Measurements from ENCODE around the gene YIPF6. TPM values are rescaled to one million over a fixed set of nuclear protein-coding genes. Genes with fewer than 3 reads are reported as not detected.
"Not testable (repeated sequence)": the region's sequence is repeated elsewhere in the genome, so short reads cannot be mapped to it uniquely, and the experiment has no call there.

YIPF6 gene
- total RNA-seq: 10 to 100 TPM in 1 of 2 experiments, 1 to 10 TPM in 1; 8.2 to 18.1 TPM

GRCh38 chrX:68498508-68499379 is at the start of gene YIPF6:
YIPF6 (plus strand) TSS chrX:68499051; CDS start chrX:68499067, 16 bp downstream.
- H3K9me3 Mint-ChIP-seq (ENCODE audit: low read depth): no peaks in the 10 kb centered on the region
- peaks cover 4% of the 10 kb centered on the region for H3K27me3 Mint-ChIP-seq
- peak within 1 kb of the TSS; percentile 94 for H3K4me3 Mint-ChIP-seq
- H3K36me3 Mint-ChIP-seq (ENCODE audit: low read depth): peaks cover 9% of the 10 kb centered on the region
- ChIA-PET POLR2A (no interaction called here), CTCF (interaction anchor here (0.7 to 1.6 kb wide), 2 partner anchors 10 to 217 kb away, joined by 3 to 6 read pairs; no protein-coding TSS in a partner anchor)
- H3K4me1 Mint-ChIP-seq: peaks cover 31% of the 10 kb centered on the region
- intact Hi-C loops (cut with DNase I, micrococcal nuclease): no loop called here
- ATAC-seq (peak; percentile 84), DNase-seq (peak; percentile 80)
- peak within 1 kb of the TSS; percentile 98 for H3K27ac Mint-ChIP-seq

DNA sequence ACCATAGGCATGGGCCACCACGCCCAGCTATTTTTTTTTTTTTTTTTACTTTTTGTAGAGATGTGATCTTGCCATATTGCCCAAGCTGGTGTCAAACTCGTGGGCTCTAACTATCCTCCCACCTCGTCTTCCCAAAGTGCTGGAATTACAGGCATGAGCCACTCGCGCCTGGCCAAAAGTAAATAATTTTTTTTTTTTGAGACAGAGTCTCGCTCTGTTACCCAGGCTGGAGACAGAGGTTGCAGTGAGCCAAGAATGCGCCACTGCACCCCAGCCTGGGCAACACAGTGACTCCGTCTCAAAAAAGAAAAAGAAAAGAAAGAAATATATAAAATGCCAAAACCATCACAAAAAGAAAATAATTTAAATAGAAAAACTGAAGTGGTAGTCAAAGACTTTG is 47.1 kb upstream of the YIPF6 start:
- CTCF ChIA-PET: no interaction called here
- H3K27ac Mint-ChIP-seq: no peak overlapping the region
- no peaks in the 10 kb centered on the region for H3K9me3 Mint-ChIP-seq (ENCODE audit: low read depth)
- H3K4me1 Mint-ChIP-seq: no peaks in the 10 kb centered on the region
- no peaks in the 10 kb centered on the region for H3K36me3 Mint-ChIP-seq (ENCODE audit: low read depth)
- POLR2A ChIA-PET: no interaction called here
- ATAC-seq: no peak
- H3K27me3 Mint-ChIP-seq: no peaks in the 10 kb centered on the region
- intact Hi-C loops (cut with DNase I, micrococcal nuclease): no loop called here
- H3K4me3 Mint-ChIP-seq: no peak overlapping the region
- no peak for DNase-seq

DNA sequence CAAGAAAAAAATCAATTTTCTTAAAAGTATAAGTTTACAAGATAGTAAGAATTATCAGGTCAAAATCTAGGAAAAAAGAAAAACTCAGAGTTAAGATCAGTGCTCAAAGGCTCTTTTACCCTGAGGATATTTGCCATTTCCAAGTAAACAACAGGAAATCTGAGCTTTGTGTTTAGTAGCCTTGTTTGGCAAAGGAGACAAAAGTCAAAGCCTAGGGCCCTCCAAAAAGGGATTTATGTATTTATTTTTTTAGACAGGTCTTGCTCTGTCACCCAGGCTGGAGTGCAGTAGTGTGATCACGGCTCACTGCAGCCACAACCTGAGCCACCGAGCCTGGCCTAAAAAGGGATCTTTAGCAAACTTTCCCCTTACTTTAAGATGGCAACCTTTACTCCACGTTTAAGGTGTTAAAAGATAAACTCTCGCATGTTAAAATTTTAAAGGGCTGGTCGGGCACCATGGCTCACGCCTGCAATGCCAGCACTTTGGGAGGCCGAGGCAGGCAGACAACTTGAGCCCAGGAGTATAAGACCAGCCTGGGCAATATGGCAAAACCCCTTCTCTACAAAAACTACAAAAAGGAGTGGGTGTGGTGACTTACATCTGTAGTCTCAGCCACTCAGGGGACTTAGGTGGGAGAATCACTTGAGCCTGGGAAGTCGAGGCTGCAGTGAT is 44.2 kb upstream of the YIPF6 start:
- ATAC-seq (no peak), DNase-seq (no peak)
- no peaks in the 10 kb centered on the region for H3K9me3 Mint-ChIP-seq (ENCODE audit: low read depth)
- no peaks in the 10 kb centered on the region for H3K4me1 Mint-ChIP-seq
- no peak overlapping the region for H3K27ac Mint-ChIP-seq
- H3K36me3 Mint-ChIP-seq (ENCODE audit: low read depth): no peaks in the 10 kb centered on the region
- CTCF ChIA-PET: no interaction called here
- intact Hi-C loops (cut with DNase I, micrococcal nuclease): no loop called here
- POLR2A ChIA-PET: no interaction called here
- H3K27me3 Mint-ChIP-seq: no peaks in the 10 kb centered on the region
- H3K4me3 Mint-ChIP-seq: no peak overlapping the region

DNA sequence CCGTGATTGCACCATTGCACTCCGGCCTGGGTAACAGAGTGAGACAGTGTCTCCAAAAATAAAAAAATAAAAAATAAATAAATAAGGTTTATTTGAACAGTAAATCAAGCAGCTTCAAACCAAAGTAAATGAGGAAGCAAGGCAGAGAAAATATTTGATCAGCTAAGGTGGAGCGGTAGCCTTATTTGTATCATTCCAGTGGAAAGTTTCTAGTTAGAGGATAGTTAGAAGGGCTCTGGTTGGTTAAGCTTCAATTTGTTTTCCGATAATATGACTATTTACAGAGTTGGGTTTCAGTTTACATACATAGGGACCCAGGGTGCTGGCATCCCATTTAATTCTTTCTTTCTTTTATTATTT is 43.7 kb upstream of the YIPF6 start:
- no peaks in the 10 kb centered on the region for H3K9me3 Mint-ChIP-seq (ENCODE audit: low read depth)
- POLR2A ChIA-PET: no interaction called here
- H3K27ac Mint-ChIP-seq: no peak overlapping the region
- ATAC-seq: no peak
- no peak overlapping the region for H3K4me3 Mint-ChIP-seq
- DNase-seq: no peak
- no peaks in the 10 kb centered on the region for H3K27me3 Mint-ChIP-seq
- CTCF ChIA-PET: no interaction called here
- H3K36me3 Mint-ChIP-seq (ENCODE audit: low read depth): no peaks in the 10 kb centered on the region
- intact Hi-C loops (cut with DNase I, micrococcal nuclease): no loop called here
- H3K4me1 Mint-ChIP-seq: no peaks in the 10 kb centered on the region

DNA sequence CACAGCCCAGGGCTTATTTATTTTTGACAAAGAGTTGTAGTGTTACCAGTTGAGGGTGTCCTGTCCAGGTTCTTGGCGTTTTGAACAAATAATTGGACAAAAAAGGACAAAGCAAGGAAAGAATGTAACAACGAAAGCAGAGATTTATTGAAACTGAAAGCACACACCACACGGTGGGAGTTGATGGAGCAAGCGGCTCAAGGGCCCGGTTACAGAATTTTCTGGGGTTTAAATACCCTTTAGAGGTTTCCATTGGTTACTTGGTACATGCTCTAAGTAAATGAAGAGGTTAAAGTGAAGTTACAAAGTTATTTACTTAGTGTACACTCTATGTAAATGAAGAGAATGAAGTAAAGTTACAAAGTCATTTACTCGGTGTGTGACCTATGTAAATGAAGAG is 37.8 kb upstream of the YIPF6 start:
- DNase-seq (no peak), ATAC-seq (no peak)
- Mint-ChIP-seq H3K9me3 (ENCODE audit: low read depth) (no peaks in the 10 kb centered on the region), H3K4me3 (no peak overlapping the region), H3K27ac (no peak overlapping the region), H3K27me3 (no peaks in the 10 kb centered on the region), H3K36me3 (ENCODE audit: low read depth) (no peaks in the 10 kb centered on the region), H3K4me1 (no peaks in the 10 kb centered on the region)
- POLR2A ChIA-PET: no interaction called here
- CTCF ChIA-PET: no interaction called here
- intact Hi-C loops (cut with DNase I, micrococcal nuclease): loop anchor here in 1 of 2 experiments (10.0 kb wide), 1 partner anchor 266 kb away; no protein-coding TSS in a partner anchor

DNA sequence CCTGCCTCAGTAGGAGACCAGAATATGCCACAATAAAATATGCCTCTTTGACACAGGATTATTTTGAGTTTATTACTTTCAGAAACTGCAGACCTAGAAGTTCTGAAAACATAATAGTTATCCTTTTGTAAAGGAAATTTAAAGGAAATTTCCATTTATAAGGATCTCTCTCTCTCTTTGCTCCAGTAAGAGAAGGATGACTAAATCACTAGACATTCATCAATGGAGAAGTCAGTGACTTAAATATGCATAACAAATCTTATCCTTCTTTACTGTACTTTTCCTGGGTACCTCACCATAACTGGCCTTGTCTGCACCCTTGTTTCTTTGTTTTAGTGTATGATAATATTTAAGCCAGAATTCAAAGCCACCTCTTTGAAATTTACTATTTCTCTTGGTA is 37.3 kb upstream of the YIPF6 start:
- intact Hi-C loops (cut with DNase I, micrococcal nuclease): loop anchor here in 1 of 2 experiments (10.0 kb wide), 1 partner anchor 267 kb away; no protein-coding TSS in a partner anchor
- Mint-ChIP-seq H3K9me3 (ENCODE audit: low read depth) (no peaks in the 10 kb centered on the region), H3K4me3 (no peak overlapping the region), H3K4me1 (no peaks in the 10 kb centered on the region), H3K27me3 (no peaks in the 10 kb centered on the region), H3K36me3 (ENCODE audit: low read depth) (no peaks in the 10 kb centered on the region), H3K27ac (no peak overlapping the region)
- DNase-seq (no peak), ATAC-seq (no peak)
- POLR2A ChIA-PET: no interaction called here
- CTCF ChIA-PET: no interaction called here

DNA sequence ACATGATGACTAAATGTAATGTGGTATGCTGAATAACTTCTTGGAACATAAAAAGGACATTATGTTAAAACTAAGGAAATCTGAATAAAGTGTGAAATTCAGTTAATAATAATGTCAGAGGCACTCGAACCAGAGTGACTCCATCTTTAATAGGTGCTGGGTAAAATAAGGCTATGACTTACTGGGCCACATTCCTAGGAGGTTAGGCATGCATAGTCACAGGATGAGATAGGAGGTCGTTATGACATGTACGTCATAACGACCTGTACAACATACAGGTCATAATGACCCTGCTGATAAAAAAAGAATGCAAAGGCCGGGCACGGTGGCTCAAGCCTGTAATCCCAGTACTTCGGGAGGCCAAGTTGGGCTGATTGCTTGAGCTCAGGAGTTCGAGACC is 36.7 kb upstream of the YIPF6 start:
- CTCF ChIA-PET: no interaction called here
- no peak overlapping the region for H3K4me3 Mint-ChIP-seq
- DNase-seq (no peak), ATAC-seq (no peak)
- no peaks in the 10 kb centered on the region for H3K27me3 Mint-ChIP-seq
- no peaks in the 10 kb centered on the region for H3K4me1 Mint-ChIP-seq
- H3K9me3 Mint-ChIP-seq (ENCODE audit: low read depth): no peaks in the 10 kb centered on the region
- POLR2A ChIA-PET: no interaction called here
- no peaks in the 10 kb centered on the region for H3K36me3 Mint-ChIP-seq (ENCODE audit: low read depth)
- H3K27ac Mint-ChIP-seq: no peak overlapping the region
- intact Hi-C loops (cut with DNase I, micrococcal nuclease): loop anchor here (2.0 to 10.0 kb wide), 2 partner anchors 265 to 267 kb away; no protein-coding TSS in a partner anchor

DNA sequence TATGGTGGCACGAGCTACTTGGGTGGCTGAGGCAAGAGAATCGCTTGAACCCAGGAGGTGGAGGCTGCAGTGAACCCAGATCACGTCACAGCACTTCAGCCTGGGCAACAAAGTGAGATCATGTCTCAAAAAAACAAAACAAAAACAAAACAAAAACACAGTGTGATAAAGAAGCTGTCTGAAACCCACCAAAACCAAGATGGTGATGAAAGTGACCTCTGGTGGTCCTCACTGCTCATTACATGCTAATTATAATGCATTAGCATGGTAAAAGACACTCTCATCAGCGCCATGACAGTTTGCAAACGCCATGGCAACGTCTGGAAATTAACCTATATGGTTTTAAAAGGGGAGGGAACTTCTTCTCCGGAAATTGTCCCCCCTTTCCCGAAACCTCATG is 36.2 kb upstream of the YIPF6 start:
- intact Hi-C loops (cut with DNase I, micrococcal nuclease): loop anchor here (2.0 to 10.0 kb wide), 2 partner anchors 266 to 268 kb away; no protein-coding TSS in a partner anchor

DNA sequence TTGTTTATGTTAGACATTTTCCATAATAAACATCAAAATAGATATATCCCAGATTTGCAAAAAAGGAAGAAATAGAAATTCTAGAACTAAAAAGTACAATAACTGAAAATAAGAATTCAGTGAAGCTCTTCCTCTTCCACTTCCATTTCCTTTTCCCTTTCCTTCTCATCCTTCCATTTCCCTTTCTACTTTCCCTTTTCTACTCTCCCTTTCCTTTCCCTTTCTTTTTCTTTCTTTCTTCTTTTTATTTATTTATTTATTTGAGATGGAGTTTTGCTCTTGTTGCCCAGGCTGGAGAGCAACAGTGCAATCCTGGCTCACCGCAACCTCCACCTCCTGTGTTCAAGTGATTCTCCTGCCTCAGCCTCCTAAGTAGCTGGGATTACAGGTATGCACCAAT is 35.0 kb upstream of the YIPF6 start:
- Mint-ChIP-seq H3K9me3 (ENCODE audit: low read depth) (no peaks in the 10 kb centered on the region), H3K36me3 (ENCODE audit: low read depth) (no peaks in the 10 kb centered on the region), H3K27me3 (no peaks in the 10 kb centered on the region), H3K4me3 (no peak overlapping the region), H3K27ac (no peak overlapping the region), H3K4me1 (no peaks in the 10 kb centered on the region)
- intact Hi-C loops (cut with DNase I, micrococcal nuclease): loop anchor here (2.0 to 10.0 kb wide), 2 partner anchors 267 to 269 kb away; no protein-coding TSS in a partner anchor
- DNase-seq (no peak), ATAC-seq (no peak)
- ChIA-PET POLR2A (no interaction called here), CTCF (no interaction called here)

More for the DNA sequence above, 36.2 kb upstream of the YIPF6 start:
- ChIA-PET CTCF (no interaction called here), POLR2A (no interaction called here)
- Mint-ChIP-seq H3K36me3 (ENCODE audit: low read depth) (no peaks in the 10 kb centered on the region), H3K4me3 (no peak overlapping the region), H3K27me3 (no peaks in the 10 kb centered on the region), H3K9me3 (ENCODE audit: low read depth) (no peaks in the 10 kb centered on the region), H3K27ac (no peak overlapping the region), H3K4me1 (no peaks in the 10 kb centered on the region)
- DNase-seq (peak; percentile 9), ATAC-seq (no peak)

GRCh38 chrX:68464796-68465195 is 34.1 kb upstream of the YIPF6 start:
- Mint-ChIP-seq H3K27me3 (no peaks in the 10 kb centered on the region), H3K4me1 (no peaks in the 10 kb centered on the region), H3K36me3 (ENCODE audit: low read depth) (no peaks in the 10 kb centered on the region), H3K27ac (no peak overlapping the region), H3K4me3 (no peak overlapping the region), H3K9me3 (ENCODE audit: low read depth) (no peaks in the 10 kb centered on the region)
- intact Hi-C loops (cut with DNase I, micrococcal nuclease): loop anchor here in 1 of 2 experiments (10.0 kb wide), 1 partner anchor 270 kb away; no protein-coding TSS in a partner anchor
- ATAC-seq (no peak), DNase-seq (no peak)
- CTCF ChIA-PET: no interaction called here
- POLR2A ChIA-PET: no interaction called here

GRCh38 chrX:68480969-68481368 is 17.9 kb upstream of the YIPF6 start:
- POLR2A ChIA-PET: no interaction called here
- intact Hi-C loops (cut with DNase I, micrococcal nuclease): no loop called here
- ATAC-seq (no peak), DNase-seq (no peak)
- H3K36me3 Mint-ChIP-seq (ENCODE audit: low read depth): no peaks in the 10 kb centered on the region
- CTCF ChIA-PET: no interaction called here
- no peaks in the 10 kb centered on the region for H3K4me1 Mint-ChIP-seq
- peaks cover 3% of the 10 kb centered on the region for H3K27me3 Mint-ChIP-seq
- H3K4me3 Mint-ChIP-seq: no peak overlapping the region
- H3K27ac Mint-ChIP-seq: no peak overlapping the region
- no peaks in the 10 kb centered on the region for H3K9me3 Mint-ChIP-seq (ENCODE audit: low read depth)

- ATAC-seq; DNase-seq; intact Hi-C loops (cut with DNase I, micrococcal nuclease); H3K27me3 Mint-ChIP-seq; H3K36me3 Mint-ChIP-seq (ENCODE audit: low read depth); H3K27ac Mint-ChIP-seq; H3K4me1 Mint-ChIP-seq; H3K9me3 Mint-ChIP-seq (ENCODE audit: low read depth); POLR2A ChIA-PET; CTCF ChIA-PET; H3K4me3 Mint-ChIP-seq: not testable (repeated sequence)
These were observed 12.7 kb upstream of the YIPF6 start for GRCh38 chrX:68486198-68486597.

Measured in activated CD4-positive, alpha-beta T cell treated with anti-CD3 and anti-CD28 coated beads for 36 hours (primary cell).